Hepatic stellate cell (primary cell): ENCODE results near the gene TMEM19.
"Not testable (repeated sequence)": the region's sequence is repeated elsewhere in the genome, so short reads cannot be mapped to it uniquely, and the experiment has no call there.

Source experiments
- DNase-seq: peaks from one replicate; pipeline ENCODE4 v3.0.0; 2011; ENCODE audit warnings: low spot score

TMEM19 gene

DNA sequence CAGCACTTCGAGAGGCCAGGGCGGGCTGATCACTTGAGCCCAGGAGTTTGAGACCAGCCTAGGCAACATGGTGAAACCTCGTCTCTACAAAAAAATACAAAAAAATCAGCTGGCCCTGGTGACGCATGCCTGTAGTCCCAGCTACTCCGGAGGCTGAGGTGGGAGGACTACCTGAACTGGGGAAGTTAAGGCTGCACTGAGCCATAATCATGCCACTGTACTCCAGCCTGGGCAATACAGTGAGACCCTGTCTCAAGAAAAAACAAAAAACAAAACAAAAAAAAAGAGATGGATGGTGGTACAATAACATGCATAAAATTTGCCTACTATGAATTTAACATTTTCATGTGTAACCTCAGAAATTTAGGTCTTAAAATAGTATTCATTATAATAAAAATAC lies 19.6 kb upstream of the TMEM19 start:
- DNase-seq, result no peak

DNA sequence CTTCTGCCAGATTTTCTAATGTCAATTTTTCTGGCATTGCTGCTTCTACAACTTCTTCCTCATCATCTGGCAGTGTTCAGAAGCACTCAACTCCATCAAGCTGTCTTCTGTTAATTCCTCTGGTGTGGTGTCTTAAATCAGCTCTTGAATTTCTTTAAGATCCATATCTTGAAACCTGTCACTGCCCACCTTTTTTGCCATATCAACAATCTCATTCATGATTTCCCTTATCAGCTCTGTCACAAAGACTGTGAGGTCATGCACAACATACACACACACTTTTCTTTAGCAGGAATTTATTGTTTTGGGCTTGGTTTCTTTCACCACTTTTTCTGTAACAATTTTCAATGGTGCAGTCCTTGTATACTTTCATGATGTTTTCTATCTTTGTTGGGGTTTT lies 14.6 kb upstream of the TMEM19 start:
- no peak for DNase-seq

DNA sequence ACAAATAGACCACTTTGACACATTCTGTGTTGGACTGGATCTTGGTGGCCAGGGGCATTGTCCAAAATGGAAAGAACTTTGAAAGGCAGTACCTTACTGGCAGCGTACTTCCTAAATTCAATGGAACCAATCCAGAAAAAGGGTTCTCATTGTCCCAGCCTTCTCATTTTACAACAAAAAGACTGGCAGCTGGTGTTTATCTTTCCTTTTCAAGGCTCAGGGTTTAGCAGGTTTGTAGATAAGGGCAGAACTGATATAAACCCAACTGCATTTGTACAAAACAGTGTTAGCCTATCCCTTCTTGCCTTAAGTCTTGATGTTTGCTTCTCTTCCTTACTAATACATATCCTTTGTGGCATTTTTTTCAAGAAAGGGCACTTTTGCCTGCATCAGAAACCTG lies 14.1 kb upstream of the TMEM19 start:
- no peak for DNase-seq

DNA sequence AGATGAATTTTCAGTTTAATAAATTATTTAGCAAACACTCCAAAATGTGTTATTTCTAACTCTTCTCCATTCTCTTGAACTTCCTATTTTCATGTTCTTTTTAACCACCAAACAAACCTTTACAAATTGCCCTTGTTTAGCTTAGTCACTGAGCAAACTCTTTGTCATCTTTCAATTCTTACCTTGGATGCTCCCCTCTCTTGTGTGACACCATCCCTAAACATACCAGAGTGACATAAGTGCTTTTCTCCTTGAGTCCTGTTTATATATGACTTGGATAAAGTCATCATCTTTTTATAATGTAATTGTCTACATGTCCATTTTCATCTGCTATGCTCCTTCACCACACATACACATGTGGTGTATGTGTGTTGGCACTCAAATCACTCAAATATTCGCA lies 3.4 kb upstream of the TMEM19 start:
- DNase-seq, result no peak

DNA sequence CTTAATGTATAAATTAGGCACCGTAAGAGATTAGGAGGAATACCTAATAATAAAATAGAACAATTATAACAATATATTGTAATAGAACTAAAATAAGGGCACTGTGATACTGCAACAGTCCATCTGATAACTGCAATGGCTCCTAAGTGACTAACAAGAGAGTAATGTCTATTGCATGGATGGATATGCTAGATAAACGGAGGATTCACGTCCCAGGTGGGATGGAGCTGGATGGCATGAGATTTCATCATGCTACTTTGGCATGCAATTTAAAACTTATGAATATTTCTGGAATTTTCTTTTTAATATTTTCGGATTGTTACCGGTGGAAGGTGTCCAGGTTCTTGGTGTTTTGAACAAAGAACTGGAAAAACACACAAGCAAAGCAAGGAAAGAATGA lies 2.2 kb upstream of the TMEM19 start:
- DNase-seq, result no peak

DNA sequence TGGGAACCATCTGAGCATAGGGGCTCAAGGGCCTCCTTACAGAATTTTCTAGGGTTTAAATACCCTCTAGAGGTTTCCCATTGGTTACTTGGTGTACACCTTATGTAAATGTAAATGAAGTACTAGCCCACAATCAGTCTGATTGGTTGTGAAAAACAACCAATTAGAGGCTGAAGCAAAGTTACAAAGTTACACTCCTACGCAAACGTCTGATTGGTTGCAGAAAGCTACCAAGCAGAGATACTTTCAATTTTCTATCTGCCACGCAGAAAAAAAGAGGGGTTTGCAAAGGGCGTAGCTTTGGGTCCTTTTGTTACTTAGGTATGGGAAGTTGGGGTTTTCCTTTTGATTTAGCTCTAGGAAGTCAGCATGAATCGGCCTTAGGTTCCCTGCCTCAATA lies 1.8 kb upstream of the TMEM19 start:
- no peak for DNase-seq

- no peak for DNase-seq
Measured at GRCh38 chr12:71685312-71685906, 473 bp upstream of the TMEM19 start.

DNA sequence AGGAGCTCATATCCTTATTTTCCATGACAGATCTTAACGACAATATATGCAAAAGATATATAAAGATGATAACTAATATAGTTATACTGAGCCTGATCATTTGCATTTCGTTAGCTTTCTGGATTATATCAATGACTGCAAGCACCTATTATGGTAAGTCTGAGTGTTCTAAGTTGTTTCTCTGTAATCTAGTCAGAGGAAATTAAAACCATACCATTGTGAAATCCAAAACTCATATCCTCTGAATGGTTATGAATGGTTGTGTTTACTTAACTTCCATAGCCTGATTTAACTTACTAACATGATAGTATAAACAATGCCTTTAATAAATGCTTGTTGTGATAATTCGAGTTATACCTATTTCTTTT lies 760 bp downstream of the TMEM19 start:
- DNase-seq, result no peak

GRCh38 chr12:71687172-71687571 lies 1.3 kb downstream of the TMEM19 start:
- DNase-seq, result not testable (repeated sequence)

- DNase-seq, result no peak
Measured at GRCh38 chr12:71688961-71689570, 3.2 kb downstream of the TMEM19 start.

DNA sequence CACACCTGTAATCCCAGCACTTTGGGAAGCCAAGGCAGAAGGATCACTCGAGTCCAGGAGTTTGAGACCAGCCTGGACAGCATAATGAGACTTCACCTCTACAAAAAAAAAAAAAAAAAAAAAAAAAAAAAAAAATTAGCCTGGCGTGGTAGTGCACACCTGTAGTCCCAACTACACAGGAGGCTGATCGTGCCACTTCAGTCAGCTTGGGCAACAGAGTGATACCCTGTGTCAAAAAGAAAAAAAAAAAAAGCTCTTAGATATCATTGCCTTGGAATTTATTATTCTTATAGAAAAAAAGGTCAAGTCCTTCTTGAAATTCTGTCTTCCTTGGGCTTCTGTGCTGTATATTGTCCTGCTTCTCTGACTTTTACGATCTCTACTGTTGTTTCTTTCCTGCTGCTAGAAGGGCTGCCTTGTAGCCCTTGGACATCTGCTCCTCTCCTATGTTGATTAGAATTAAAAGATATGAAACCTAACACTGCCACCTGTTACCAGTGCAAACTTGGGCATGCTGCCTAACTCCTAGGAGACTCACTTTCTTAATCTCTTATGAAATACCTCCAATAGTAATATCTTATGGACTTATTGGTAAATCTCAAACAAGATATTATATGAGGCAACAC lies 5.7 kb downstream of the TMEM19 start:
- DNase-seq, result no peak

GRCh38 chr12:71693126-71693525 lies 7.2 kb downstream of the TMEM19 start:
- no peak for DNase-seq

- not testable (repeated sequence) for DNase-seq
Measured at GRCh38 chr12:71693651-71694050, 7.8 kb downstream of the TMEM19 start.

DNA sequence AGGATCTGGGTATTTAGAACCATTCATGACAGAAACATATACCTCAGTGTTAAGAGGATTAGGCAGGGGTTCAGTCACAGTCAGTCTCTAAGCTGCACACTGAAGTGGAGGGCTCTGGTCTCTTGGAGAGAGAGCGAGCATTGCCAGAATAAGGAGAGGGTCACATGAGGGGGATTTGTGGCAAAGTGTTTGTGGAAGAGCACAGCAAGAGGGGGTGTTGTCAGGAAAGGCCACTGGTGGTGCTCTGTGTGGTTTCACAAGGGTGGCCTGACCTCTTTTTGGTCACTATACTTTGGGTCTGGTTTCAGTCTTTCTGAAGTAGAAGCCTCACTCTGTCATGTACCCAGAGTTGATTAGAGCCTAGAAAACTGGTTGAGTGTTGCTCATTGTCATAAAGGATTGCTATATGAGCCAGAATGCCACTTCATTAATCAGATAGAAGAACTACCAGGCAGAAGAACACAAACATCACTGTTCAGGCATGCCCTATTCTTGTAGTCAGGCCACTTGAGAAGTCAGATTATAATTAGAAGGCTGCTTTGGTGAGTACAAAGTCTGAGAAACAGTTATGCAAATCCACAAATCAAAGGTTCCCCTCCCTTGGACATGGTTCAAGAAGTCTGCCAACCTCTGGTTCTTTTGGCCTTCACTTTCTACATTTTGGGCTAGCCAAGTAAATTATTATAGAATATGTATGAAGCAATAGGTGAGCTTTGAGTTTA lies 8.4 kb downstream of the TMEM19 start:
- no peak for DNase-seq

- DNase-seq, result no peak
Measured at GRCh38 chr12:71695782-71696181, 9.9 kb downstream of the TMEM19 start.

- not testable (repeated sequence) for DNase-seq
Measured at GRCh38 chr12:71702181-71702580, 16.3 kb downstream of the TMEM19 start.

DNA sequence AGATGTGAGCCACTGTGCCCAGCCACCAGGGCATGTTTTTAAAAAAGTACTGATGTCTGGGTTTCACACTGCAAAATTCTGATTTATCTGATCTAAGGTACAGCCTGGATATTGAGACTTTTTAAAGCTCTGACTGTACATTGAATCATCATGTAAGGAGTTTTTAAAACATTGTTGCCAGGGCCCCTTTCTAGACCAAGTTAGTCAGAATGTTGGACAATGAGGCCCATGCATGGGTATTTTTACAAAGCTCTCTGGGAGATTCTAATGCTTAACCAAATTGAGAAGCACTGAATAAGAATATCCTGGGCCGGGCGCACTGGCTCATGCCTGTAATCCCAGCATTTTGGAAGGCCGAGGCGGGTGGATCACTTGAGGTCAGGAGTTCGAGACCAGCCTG lies 16.7 kb downstream of the TMEM19 start:
- no peak for DNase-seq

DNA sequence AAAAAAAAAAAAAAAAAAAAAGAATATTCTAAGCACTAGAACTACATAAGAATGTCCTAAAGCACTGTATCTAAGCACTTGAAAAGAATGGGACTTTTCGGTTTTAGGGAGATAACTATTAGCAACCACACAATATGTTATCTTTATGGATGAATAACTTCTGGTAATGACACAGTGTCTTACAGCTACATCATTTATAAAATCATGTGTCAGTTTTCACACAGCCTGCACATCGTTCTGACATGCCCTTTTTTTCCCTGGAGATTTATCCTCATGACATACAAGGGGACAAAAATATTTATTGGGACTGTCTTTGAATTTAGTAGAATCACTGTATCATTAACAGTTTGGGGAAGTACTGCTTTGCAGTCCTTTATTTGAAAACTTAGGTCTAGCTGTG lies 17.3 kb downstream of the TMEM19 start:
- no peak for DNase-seq

GRCh38 chr12:71704920-71705319 lies 19.0 kb downstream of the TMEM19 start:
- no peak for DNase-seq

DNA sequence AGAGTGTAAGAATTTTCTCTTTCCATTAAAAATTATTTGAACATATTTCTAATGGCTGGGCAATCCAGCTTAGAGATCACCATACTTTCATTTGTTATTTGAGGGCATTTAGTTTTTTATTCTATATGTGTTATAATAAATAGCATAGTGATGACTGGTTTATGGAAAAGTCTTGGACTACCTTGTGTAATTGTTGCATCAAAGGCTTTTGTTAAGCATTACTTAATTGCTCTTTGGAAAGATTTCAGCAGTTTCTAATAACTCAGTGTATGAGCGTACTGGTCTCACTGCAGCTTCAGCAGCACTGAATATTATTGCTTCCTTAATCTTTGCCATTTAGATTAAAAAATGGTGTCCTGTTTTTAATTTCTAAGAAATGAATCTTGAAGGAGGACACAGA lies 22.8 kb downstream of the TMEM19 start:
- DNase-seq, result no peak

DNA sequence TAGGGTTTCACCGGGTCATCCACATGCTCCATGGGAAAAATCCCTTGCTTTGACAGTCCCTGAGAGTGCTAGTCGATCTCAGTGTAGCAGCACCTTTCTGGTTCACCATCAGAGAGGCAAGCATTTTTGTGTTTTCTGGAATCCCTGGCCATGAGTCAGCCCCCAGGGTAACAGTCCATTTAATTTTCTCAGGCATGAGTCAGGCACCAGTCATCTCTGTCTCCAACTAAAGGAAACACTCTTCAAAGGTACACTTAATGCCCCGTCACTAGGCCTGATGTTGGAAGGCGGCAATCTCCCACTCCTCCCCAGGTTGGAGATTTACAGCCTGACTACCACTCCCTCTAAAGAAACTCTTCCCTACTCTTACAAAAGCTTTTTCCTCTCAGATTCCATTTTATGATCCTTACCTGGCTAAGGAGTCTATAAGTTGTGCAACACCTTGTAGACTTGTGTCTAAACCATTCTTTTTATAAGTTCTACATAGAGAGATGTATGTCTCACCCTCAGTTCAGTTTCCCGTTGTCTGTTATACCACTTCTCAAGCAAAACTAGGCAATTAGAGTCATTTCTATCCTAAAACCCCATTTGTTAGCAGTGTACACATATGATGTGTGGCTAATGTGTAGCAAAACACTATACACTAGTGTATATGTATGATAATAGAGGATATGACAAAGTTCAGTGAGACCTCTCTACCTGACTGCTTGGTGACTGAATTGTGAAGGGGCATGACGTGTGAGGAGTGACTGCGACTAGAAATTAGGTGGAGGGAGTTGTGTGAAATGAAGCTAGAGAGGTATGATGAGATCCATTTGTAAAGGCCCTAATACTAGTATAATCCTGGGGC lies 24.6 kb downstream of the TMEM19 start:
- DNase-seq, result peak; percentile 63

GRCh38 chr12:71718611-71719010 lies 32.7 kb downstream of the TMEM19 start:
- no peak for DNase-seq
